GM18519 (cell line): ENCODE results near the gene SPTB.

Source experiments
- ATAC-seq: cut with Tn5 transposase; IDR thresholded peaks from one replicate; pipeline ENCODE4 v1.9.1; 2021; ENCODE audit warnings: mild to moderate bottlenecking, moderate library complexity; ENCODE audit not compliant: unreplicated experiment, low FRiP score

Gene SPTB

GRCh38 chr14:64702493-64703394, 177.0 kb downstream of the SPTB start:
- no peak for ATAC-seq

GRCh38 chr14:64701660-64702059, 178.0 kb downstream of the SPTB start:
- ATAC-seq, result no peak

GRCh38 chr14:64700894-64701293, 178.8 kb downstream of the SPTB start:
- ATAC-seq, result no peak

- no peak for ATAC-seq
These were observed 179.4 kb downstream of the SPTB start for GRCh38 chr14:64700290-64700689.

DNA sequence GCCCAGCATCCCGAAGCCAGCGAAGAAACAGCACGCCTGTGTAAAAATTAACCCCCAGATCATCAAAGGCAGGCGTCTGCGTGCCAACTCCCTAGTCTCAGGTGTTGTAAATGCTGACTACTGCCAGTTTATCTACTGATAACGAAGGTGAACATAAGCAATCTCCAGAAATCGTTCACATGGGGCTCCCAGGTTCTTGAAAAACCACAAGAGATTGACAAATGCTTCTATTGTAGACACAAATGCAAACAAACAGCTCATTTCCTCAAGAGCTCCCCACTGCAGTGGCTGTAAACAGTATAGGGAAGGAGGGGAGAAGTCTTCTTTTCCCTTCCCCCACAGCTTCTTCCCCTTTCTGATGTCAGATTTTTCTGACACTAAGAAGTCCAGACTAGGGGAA, 180.8 kb downstream of the SPTB start:
- ATAC-seq, result no peak

DNA sequence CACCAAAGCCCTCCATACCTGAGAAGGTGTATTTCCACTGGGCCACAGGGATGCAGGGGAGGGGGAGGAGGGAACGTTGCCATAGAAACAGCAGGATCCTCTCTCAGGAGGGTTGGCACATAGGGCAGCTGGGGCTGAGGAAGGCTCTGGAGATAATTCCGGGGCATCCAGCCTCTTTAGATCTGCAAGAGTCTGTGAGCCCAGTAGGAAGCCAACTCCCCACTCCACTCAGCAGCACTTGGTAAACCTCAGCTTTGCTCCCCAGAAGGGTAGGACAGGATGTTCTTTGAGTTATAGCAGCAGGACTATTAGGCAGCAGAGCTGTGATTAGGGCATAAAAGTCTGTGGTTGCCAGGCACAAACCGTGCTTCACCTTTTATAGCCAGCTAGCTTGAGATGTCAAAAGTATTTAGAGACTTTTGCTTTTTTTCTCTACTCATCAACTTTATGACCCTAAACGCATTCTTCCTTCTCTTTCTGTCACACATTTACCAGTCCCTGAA, 183.3 kb downstream of the SPTB start:
- no peak for ATAC-seq
